Caco-2 (cell line): ENCODE measurements around the gene CHST13. TPM values are rescaled to one million over a fixed set of nuclear protein-coding genes. Genes with fewer than 3 reads are reported as not detected.

Experiments used
- BruUV-seq: library from RNA; stranded (reverse); fragments of 400-500 nt; replicated peaks from 2 replicates; lab custom pipeline; 2021; lab: Mats Ljungman, UMichigan
- CTCF ChIA-PET: fragments of 300-600 bp; sonication (Branson Sonifier 250); formaldehyde crosslinking; loops from one replicate; lab custom pipeline; 2022; ENCODE audit warnings: antibody characterized with exemption; lab: Charles Lee
- POLR2A ChIA-PET: fragments of 300-600 bp; sonication (Branson Sonifier 250); formaldehyde crosslinking; loops from one replicate; lab custom pipeline; 2022; ENCODE audit warnings: antibody characterized with exemption; lab: Charles Lee
- DNase-seq, 2 experiments: peaks; one replicate each; pipeline versions ENCODE4 v3.0.0 to v3.0.0-alpha.2; 2020 to 2022
- H3K27me3 ChIP-seq: replicated peaks from 2 replicates; pipeline ENCODE4 v1.6.0; 2011; ENCODE audit warnings: low read length; ENCODE audit not compliant: control insufficient read depth, insufficient read depth
- H3K36me3 ChIP-seq: 2 replicates; pipeline ENCODE4 v1.5.1; 2011; ENCODE audit warnings: low read length; ENCODE audit not compliant: control insufficient read depth, insufficient read depth
- H3K4me1 ChIP-seq: fragments of 250-450 bp; sonication (Bioruptor Pico); 2 replicates; pipeline ENCODE4 v1.5.1; 2020; ENCODE audit warnings: mild to moderate bottlenecking
- H3K4me3 ChIP-seq: 2 replicates; pipeline ENCODE4 v1.5.1; 2011; ENCODE audit warnings: low read depth, mild to moderate bottlenecking, control low read depth, low read length
- H3K9me3 ChIP-seq: fragments of 250-450 bp; sonication (Bioruptor Pico); 2 replicates; pipeline ENCODE4 v1.5.1; 2020; ENCODE audit warnings: mild to moderate bottlenecking, moderate library complexity
- H3K27ac Mint-ChIP-seq: one replicate; pipeline ENCODE4 v1.8.0; 2022; ENCODE audit warnings: mixed read lengths; ENCODE audit not compliant: unreplicated experiment
- H3K27me3 Mint-ChIP-seq: one replicate; pipeline ENCODE4 v1.8.0; 2022; ENCODE audit warnings: mixed read lengths; ENCODE audit not compliant: insufficient read depth, unreplicated experiment
- H3K36me3 Mint-ChIP-seq: one replicate; pipeline ENCODE4 v1.8.0; 2022; ENCODE audit warnings: mild to moderate bottlenecking, mixed read lengths; ENCODE audit not compliant: insufficient read depth, unreplicated experiment
- H3K4me1 Mint-ChIP-seq: one replicate; pipeline ENCODE4 v1.8.0; 2022; ENCODE audit warnings: low read depth, mixed read lengths; ENCODE audit not compliant: unreplicated experiment
- H3K4me3 Mint-ChIP-seq: one replicate; pipeline ENCODE4 v1.8.0; 2022; ENCODE audit warnings: mild to moderate bottlenecking, moderate library complexity, mixed read lengths; ENCODE audit not compliant: unreplicated experiment
- H3K9me3 Mint-ChIP-seq: one replicate; pipeline ENCODE4 v1.8.0; 2022; ENCODE audit warnings: mixed read lengths; ENCODE audit not compliant: unreplicated experiment
- intact Hi-C: fragments of 100-400 bp; cut with micrococcal nuclease; formaldehyde crosslinking; loops from one replicate; pipeline ENCODE4 v1.10.0; 2022; ENCODE audit not compliant: unreplicated experiment
- total RNA-seq: library from RNA; stranded (reverse); gene quantifications from 2 replicates; pipeline ENCODE4 v1.2.3, GENCODE V29; 2022
- TF ChIP-seq, protein P1 (sequence below), 2 experiments: fragments of 200-600 bp in 1 of 2; IDR thresholded peaks; 1 replicate in 1 of 2; 2 replicates in 1 of 2; pipeline versions ENCODE4 v1.5.1 to v1.8.0; 2011 to 2022; ENCODE audit warnings: antibody characterized with exemption in 1 of 2, control low read depth in 1 of 2, inconsistent platforms in 1 of 2, low read depth in 1 of 2, low read length in 1 of 2, mild to moderate bottlenecking in 1 of 2, moderate library complexity in 1 of 2; ENCODE audit not compliant: insufficient read depth in 1 of 2, severe bottlenecking in 1 of 2, unreplicated experiment in 1 of 2

The CHST13 gene
- total RNA-seq, 1 experiment from 2014 or later, result 25.3 TPM

DNA sequence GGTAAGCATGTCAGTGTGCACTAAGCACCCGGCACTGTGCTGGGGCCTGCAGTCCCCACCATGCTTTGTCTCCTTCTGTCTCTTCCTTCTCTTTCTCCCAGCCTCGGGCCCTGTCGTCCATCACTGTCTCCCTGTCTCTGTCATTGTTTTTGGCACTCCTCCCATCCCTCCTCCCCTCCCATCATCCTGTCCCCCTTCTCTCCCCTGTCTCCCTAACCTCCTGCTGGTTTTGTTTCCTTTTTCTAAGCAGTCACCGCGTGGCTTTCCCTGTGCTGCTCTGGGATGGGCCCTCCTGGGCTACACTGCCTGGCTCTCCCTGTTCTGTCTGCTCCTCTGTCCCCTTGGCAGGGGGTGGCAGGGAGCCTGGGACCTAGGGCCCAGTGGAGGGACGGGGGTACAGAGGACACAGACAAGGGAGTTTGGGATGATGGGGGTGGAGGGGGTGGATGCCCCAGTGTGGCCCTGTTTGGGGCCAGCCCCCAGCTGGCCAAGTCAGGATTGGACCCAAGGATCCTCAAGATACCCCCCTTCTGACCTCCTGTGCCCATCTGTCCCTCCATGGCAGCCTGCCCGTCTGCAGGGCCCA, 5.7 kb downstream of the CHST13 start:
- ChIA-PET POLR2A (no interaction called here), CTCF (interaction anchor here (0.7 to 1.3 kb wide), 2 partner anchors 10 to 55 kb away, joined by 4 to 13 read pairs; no protein-coding TSS in a partner anchor)
- BruUV-seq, result no TSS peak
- no peak for DNase-seq
- H3K27me3 ChIP-seq, result no peaks in the 10 kb centered on the region
- H3K36me3 ChIP-seq, result peaks cover 4% of the 10 kb centered on the region
- H3K9me3 Mint-ChIP-seq, result no peaks in the 10 kb centered on the region
- no peaks in the 10 kb centered on the region for H3K36me3 Mint-ChIP-seq
- no peak overlapping the region for H3K4me3 ChIP-seq
- peaks cover 33% of the 10 kb centered on the region for H3K4me1 ChIP-seq
- H3K4me1 Mint-ChIP-seq, result peaks cover 24% of the 10 kb centered on the region
- H3K27ac Mint-ChIP-seq, result peak overlapping the region; percentile 57
- H3K27me3 Mint-ChIP-seq, result no peaks in the 10 kb centered on the region
- intact Hi-C loops, result loop anchor here (2.0 to 10.0 kb wide), 2 partner anchors 17 to 125 kb away; partner anchors contain the start of gene TXNRD3
- H3K4me3 Mint-ChIP-seq, result peak overlapping the region; percentile 22
- no peaks in the 10 kb centered on the region for H3K9me3 ChIP-seq
- TF ChIP-seq, protein P1, sequence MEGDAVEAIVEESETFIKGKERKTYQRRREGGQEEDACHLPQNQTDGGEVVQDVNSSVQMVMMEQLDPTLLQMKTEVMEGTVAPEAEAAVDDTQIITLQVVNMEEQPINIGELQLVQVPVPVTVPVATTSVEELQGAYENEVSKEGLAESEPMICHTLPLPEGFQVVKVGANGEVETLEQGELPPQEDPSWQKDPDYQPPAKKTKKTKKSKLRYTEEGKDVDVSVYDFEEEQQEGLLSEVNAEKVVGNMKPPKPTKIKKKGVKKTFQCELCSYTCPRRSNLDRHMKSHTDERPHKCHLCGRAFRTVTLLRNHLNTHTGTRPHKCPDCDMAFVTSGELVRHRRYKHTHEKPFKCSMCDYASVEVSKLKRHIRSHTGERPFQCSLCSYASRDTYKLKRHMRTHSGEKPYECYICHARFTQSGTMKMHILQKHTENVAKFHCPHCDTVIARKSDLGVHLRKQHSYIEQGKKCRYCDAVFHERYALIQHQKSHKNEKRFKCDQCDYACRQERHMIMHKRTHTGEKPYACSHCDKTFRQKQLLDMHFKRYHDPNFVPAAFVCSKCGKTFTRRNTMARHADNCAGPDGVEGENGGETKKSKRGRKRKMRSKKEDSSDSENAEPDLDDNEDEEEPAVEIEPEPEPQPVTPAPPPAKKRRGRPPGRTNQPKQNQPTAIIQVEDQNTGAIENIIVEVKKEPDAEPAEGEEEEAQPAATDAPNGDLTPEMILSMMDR (IDR thresholded peaks at IDR 0.05; ENCODE audit: insufficient read depth in 1 of 2, low read depth in 1 of 2, low read length in 1 of 2, severe bottlenecking in 1 of 2, unreplicated experiment in 1 of 2), result no peak

DNA sequence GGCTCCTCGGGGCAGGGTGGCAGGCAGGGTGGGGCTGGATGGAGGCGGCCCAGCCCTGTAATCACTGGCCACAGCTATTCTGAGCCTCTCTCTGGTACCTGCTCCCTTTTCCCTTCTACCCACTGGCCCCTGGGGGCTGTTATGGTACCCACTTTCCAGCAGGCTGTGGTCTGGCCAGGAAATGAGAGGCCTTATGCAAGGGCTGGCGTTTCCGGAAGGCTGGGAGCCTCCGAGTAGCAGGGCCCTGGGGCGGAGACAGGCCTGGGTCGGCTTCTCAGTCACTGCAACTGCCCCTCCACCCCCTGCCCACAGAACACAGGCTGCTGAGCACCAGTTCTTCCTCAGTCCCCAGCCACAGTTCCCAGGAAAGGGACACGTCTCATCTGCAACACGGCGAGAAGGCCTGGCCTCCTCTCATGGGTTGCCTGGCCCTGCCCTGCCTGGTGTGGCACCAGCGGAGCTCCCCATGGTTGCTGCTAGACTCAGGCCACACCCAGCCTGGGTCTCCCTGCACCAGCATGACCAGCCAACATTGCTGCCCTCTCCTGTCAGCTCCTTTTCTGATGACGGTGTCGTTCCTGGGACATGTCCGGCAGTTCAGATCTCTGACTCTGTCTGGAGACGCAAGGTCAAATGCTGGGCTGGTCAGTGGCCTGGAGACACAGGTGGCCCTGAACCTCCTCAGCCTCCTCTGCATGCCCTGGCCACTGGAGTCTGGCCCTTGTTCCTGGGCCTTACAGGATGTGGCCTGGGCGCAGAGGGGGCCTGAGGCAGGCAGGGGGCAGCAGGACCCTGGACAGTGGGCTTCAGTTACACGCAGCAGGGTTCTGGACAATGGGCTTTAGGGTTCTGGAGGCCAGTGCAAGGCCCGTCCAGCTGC, 6.5 kb downstream of the CHST13 start:
- no peaks in the 10 kb centered on the region for H3K36me3 Mint-ChIP-seq
- no peaks in the 10 kb centered on the region for H3K27me3 Mint-ChIP-seq

DNA sequence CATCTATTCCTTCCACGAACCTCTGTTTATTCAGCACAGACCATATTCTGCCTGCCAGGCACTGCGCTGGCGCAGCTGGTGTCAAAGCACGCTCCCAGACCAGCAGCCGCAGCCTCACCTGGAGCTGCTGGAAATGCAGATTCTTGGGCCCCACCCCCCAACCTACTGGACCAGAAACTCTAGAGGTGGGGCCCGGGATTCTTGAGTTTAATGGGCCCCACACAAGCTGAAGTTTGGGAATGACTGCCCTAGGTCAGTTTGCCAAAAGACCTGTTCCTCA, 7.0 kb downstream of the CHST13 start:
- ChIA-PET POLR2A (no interaction called here), CTCF (no interaction called here)
- Mint-ChIP-seq H3K4me3 (no peak overlapping the region), H3K27me3 (no peaks in the 10 kb centered on the region), H3K27ac (no peak overlapping the region), H3K4me1 (peaks cover 24% of the 10 kb centered on the region), H3K9me3 (no peaks in the 10 kb centered on the region), H3K36me3 (no peaks in the 10 kb centered on the region)
- TF ChIP-seq, protein P1 (IDR thresholded peaks at IDR 0.05; ENCODE audit: insufficient read depth in 1 of 2, low read depth in 1 of 2, low read length in 1 of 2, severe bottlenecking in 1 of 2, unreplicated experiment in 1 of 2), result no peak
- Histone ChIP-seq H3K27me3 (no peaks in the 10 kb centered on the region), H3K9me3 (no peaks in the 10 kb centered on the region), H3K4me1 (peaks cover 24% of the 10 kb centered on the region), H3K36me3 (peaks cover 4% of the 10 kb centered on the region), H3K4me3 (no peak overlapping the region)
- no TSS peak for BruUV-seq
- DNase-seq, result no peak
- intact Hi-C loops, result no loop called here

More for the DNA sequence above, 6.5 kb downstream of the CHST13 start:
- BruUV-seq, result no TSS peak
- ChIA-PET POLR2A (no interaction called here), CTCF (interaction anchor here (0.7 kb wide), 1 partner anchor 56 kb away, joined by 4 read pairs; no protein-coding TSS in a partner anchor)
- Histone ChIP-seq H3K36me3 (peaks cover 4% of the 10 kb centered on the region), H3K4me1 (peaks cover 27% of the 10 kb centered on the region), H3K27me3 (no peaks in the 10 kb centered on the region), H3K9me3 (no peaks in the 10 kb centered on the region), H3K4me3 (no peak overlapping the region)
- Mint-ChIP-seq H3K4me1 (peaks cover 24% of the 10 kb centered on the region), H3K27ac (no peak overlapping the region), H3K4me3 (no peak overlapping the region), H3K9me3 (no peaks in the 10 kb centered on the region)
- intact Hi-C loops, result no loop called here
- DNase-seq, result no peak
- TF ChIP-seq, protein P1 (IDR thresholded peaks at IDR 0.05; ENCODE audit: insufficient read depth in 1 of 2, low read depth in 1 of 2, low read length in 1 of 2, severe bottlenecking in 1 of 2, unreplicated experiment in 1 of 2), result no peak
